ENCODE data around the gene TBCA.

TBCA gene, protein sequence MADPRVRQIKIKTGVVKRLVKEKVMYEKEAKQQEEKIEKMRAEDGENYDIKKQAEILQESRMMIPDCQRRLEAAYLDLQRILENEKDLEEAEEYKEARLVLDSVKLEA

GRCh38 chr5:77775790-77776553 lies at the start of gene TBCA:
TBCA (minus strand) TSS chr5:77776339; CDS start chr5:77776257, 82 bp downstream.
- peak; percentile 92 for DNase-seq (ENCODE audit: low read depth)

- no peak for DNase-seq (ENCODE audit: low read depth)
Measured at GRCh38 chr5:77824981-77825380, 48.8 kb upstream of the TBCA start.

DNA sequence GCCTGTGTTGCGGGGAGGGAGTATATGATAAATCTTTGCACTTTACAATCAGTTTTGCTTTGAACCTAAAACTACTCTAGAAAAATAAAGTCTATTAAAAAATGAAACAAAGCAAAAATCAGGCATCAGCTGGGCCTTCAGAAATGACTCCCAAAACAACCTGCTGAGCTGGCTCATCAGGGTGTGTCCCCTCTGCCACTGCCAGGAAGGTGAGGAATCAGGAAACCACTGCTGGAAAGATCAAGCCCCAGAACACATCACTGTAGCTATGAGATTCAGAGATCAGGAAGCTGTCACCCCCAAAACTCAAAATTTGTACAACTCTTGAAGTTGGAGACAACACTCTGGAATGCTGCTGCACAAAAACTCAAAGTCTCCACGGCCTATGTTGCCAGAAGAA lies 40.5 kb upstream of the TBCA start:
- DNase-seq (ENCODE audit: low read depth) = no peak

DNA sequence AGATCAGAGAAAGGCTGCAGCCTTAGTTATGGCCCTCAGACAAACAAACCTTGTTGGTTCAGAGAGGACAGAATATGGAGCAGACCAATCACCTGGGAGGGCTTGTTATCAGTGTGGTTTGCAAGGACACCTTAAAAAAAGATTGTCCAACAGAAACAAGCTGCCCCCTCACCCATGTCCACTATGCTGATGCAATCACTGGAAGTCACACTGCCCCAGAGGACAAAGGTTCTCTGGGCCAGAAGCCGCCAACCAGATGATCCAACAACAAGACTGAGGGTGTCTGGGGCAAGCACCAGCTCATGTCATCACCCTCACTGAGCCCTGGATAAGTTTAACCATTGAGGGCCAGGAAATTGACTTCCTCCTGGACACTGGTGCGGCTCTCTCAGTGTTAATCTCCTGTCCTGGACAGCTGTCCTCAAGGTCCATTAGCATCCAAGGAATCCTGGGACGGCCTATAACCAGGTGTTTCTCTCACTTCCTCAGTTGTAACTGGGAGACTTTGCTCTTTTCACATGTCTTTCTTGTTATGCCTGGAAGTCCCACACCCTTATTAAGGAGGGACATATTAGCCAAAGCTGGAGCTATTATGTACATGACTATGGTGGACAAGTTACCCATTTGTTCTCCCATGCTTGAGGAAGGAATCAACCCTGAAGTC lies 36.9 kb upstream of the TBCA start:
- DNase-seq (ENCODE audit: low read depth) = no peak

- peak; percentile 24 for DNase-seq (ENCODE audit: low read depth)
Measured at GRCh38 chr5:77806213-77806843, 30.2 kb upstream of the TBCA start.

- DNase-seq (ENCODE audit: low read depth) = no peak
Measured at GRCh38 chr5:77798456-77798855, 22.3 kb upstream of the TBCA start.

GRCh38 chr5:77797136-77797535 lies 21.0 kb upstream of the TBCA start:
- no peak for DNase-seq (ENCODE audit: low read depth)

- no peak for DNase-seq (ENCODE audit: low read depth)
Measured at GRCh38 chr5:77795846-77796245, 19.7 kb upstream of the TBCA start.

- DNase-seq (ENCODE audit: low read depth) = no peak
Measured at GRCh38 chr5:77795268-77795667, 19.1 kb upstream of the TBCA start.

DNA sequence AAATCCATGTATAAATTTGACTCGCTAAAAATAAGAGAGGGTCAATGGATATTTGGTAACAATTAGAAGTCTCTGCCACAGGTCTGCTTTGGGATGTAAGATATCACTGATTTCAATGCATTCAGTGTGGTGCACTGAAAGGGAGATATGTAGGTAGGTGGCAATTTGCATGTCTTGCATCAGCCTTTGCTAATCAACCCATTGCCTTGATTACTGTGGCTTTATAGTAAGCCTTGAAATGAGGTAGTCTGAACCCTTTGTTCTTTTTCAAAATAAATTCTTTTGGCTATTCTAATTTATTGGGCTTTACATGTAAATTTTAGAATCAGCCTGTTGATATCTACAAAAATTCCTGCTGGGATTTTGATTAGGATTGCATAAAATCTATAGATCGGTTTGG lies 15.8 kb upstream of the TBCA start:
- DNase-seq (ENCODE audit: low read depth) = no peak

- DNase-seq (ENCODE audit: low read depth) = no peak
Measured at GRCh38 chr5:77791356-77791755, 15.2 kb upstream of the TBCA start.

DNA sequence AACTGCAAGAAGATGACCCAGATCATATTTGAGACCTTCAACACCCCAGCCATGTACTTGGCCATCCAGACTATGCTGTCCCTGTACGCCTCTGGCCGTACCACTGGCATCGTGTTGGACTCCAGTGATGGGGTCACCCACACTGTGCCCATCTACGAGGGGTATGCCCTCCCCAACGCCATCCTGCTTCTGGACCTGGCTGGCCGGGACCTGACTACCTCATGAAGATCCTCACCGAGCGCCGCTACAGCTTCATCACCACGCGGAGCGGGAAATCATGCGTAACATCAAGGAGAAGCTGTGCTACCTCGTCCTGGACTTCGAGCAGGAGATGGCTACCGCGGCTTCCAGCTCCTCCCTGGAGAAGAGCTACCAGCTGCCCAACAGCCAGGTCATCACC lies 9.1 kb upstream of the TBCA start:
- no peak for DNase-seq (ENCODE audit: low read depth)

DNA sequence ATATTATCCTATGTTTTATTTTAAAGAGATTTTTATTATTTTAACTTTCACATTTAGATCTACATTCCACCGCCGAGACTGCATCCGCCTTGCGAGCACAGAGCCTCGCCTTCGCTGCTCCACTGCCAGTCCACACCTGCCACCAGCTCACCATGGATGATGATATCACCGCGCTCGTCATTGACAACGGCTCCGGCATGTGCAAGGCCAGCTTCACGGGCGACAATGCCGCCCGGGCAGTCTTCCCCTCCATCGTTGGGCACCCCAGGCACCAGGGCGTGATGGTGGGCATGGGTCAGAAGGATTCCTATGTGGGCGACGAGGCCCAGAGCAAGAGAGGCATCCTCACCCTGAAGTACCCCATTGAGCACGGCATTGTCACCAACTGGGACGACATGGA lies 8.6 kb upstream of the TBCA start:
- no peak for DNase-seq (ENCODE audit: low read depth)

DNA sequence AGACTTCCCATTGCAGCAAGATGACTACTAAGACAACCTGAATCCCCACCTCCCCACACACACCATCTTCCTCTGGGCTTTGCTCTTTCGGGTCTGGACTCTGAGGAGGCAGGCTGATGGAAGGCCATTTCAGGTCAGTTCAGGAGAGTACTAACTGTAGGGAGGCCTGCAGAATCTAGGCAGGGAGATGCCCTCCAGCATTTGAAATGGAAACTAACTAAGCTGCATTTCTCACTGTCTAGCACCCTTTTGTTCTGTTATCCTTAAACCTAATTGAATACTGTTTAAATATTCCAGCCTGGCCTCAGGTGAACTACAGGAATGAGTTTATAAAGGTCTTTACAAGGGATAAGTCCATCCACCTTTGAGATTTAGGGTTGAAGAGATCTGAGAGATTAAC lies 4.9 kb upstream of the TBCA start:
- DNase-seq (ENCODE audit: low read depth) = no peak

DNA sequence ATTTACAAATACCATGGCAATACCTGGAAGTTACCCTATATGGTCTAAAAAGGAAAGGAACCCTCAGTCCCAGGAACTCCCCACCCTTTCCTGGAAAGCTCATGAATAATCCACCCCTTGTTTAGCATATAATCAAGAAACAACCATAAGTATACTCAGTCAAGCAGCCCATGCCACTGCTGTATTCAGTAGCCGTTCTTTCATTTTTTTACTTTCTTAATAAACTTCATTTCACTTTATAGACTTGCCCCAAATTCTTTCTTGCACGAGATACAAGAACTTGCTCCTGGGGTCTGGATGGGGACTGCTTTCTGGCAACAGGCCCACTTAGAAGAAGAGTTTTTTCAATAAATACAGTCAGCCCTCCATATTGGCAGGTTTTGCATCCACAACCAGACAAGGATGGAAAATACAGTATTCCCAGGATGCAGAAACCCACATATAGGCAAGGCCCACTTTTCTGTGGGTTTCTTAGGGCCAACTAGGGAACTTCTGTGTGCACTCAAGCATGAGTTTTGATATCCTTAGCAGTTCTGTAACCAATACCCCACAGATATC lies 2.8 kb upstream of the TBCA start:
- DNase-seq (ENCODE audit: low read depth) = peak; percentile 8

DNA sequence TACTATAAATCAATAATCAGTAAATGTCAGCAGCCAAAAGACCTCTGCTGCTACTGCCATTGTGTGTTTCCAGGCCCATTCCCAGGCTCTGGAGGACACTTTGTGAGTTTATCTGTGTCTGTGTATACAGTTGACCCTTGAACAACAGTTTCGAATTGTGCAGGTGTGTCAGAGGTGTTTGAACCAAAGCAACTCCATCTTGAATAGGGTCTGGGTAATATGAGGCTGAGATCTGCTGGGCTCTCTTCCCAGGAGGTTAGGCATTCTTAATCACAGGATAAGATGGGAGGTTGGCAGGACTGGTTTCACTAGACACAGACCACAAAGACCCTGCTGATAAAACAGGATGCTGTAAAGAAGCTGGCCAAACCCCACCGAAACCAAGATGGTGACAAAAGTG lies 2.3 kb upstream of the TBCA start:
- no peak for DNase-seq (ENCODE audit: low read depth)

- no peak for DNase-seq (ENCODE audit: low read depth)
Measured at GRCh38 chr5:77777911-77778310, 1.8 kb upstream of the TBCA start.

DNA sequence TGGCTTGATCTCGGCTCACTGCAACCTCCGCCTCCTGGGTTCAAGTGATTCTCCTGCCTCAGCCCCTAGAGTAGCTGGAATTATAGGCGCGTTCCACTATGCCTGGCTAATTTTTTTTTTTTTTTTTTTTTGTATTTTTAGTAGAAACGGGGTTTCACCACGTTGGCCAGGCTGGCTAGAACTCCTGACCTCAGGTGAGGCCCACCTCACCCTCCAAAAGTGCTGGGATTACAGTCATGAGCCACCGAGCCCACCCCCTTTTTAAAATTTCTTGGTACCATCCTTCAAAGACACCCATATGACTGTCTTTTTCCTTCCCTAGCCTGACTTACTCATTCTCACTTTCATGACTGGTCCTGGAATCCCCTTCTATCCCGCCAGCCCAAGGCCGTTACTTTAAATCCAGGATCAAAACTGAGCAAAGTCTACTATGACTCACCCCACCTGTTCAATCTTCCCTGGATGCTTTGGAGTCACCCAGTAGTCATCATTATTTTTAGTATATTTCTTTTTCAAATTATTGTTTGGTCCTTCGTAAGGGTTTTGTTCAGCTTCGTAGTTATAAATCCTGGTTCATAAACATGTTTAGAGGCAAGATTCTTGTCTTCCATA lies 1.2 kb upstream of the TBCA start:
- DNase-seq (ENCODE audit: low read depth) = peak; percentile 67

GRCh38 chr5:77776554-77777206 lies 541 bp upstream of the TBCA start:
- peak; percentile 53 for DNase-seq (ENCODE audit: low read depth)

- peak; percentile 3 for DNase-seq (ENCODE audit: low read depth)
Measured at GRCh38 chr5:77774981-77775789, 954 bp downstream of the TBCA start.

- DNase-seq (ENCODE audit: low read depth) = no peak
Measured at GRCh38 chr5:77773734-77774280, 2.3 kb downstream of the TBCA start.
